Thyroid gland (tissue), 4 donors: ENCODE measurements around the gene BTBD8. TPM values are rescaled to one million over a fixed set of nuclear protein-coding genes. Genes with fewer than 3 reads are reported as not detected.

Experiments
- DNase-seq, 2 donors: peaks; one replicate each; pipeline ENCODE4 v3.0.0-alpha.2; 2019
- H3K27ac ChIP-seq, 3 donors: fragments of 200-600 bp; sonication (generic); 1 replicate in 2 of 3; 2 replicates in 1 of 3; pipeline ENCODE4 v1.5.1; 2016 to 2019; ENCODE audit warnings: mild to moderate bottlenecking in 1 of 3, moderate library complexity in 1 of 3
- H3K27me3 ChIP-seq: fragments of 200-600 bp; sonication (generic); one replicate; pipeline ENCODE4 v1.5.1; 2019
- H3K36me3 ChIP-seq, 2 donors: fragments of 200-600 bp; sonication (generic); one replicate each; pipeline ENCODE4 v1.5.1; 2016 to 2019
- H3K4me1 ChIP-seq, 2 donors: fragments of 200-600 bp; sonication (generic); one replicate each; pipeline ENCODE4 v1.5.1; 2017 to 2019
- H3K4me3 ChIP-seq, 3 donors: fragments of 200-600 bp; sonication (generic); replicated peaks in 1 of 3; 1 replicate in 2 of 3; 2 replicates in 1 of 3; pipeline ENCODE4 v1.5.1; 2016; ENCODE audit warnings: mild to moderate bottlenecking in 1 of 3
- H3K9me3 ChIP-seq: fragments of 200-600 bp; sonication (generic); one replicate; pipeline ENCODE4 v1.5.1; 2017
- CTCF ChIP-seq, 6 experiments: fragments of 200-600 bp in 3 of 6; fragments of 450-650 bp in 3 of 6; sonication (generic) in 3 of 6; IDR thresholded peaks; one replicate each; pipeline ENCODE4 v1.5.1; 2016 to 2019; ENCODE audit warnings: antibody characterized with exemption in 6 of 6, mild to moderate bottlenecking in 2 of 6, inconsistent platforms in 1 of 6, moderate library complexity in 1 of 6
- POLR2A ChIP-seq, 2 donors: fragments of 450-650 bp; IDR thresholded peaks; one replicate each; pipeline ENCODE4 v1.6.1; 2017; ENCODE audit warnings: antibody characterized with exemption in 2 of 2, mild to moderate bottlenecking in 2 of 2, moderate library complexity in 1 of 2
- WGBS, 2 donors: methylation state at CpG; one replicate each; pipeline ENCODE4 v1.1.5; 2017; 5-methylcytosine and 5-hydroxymethylcytosine counted together
- intact Hi-C: fragments of 100-400 bp; cut with DNase I; formaldehyde crosslinking; loops from one replicate; pipeline ENCODE4 v1.15.1; 2023
- total RNA-seq, 4 donors: library from RNA; depleted of rRNA; stranded (reverse); fragments of >200 nt; gene quantifications; one replicate each; pipeline ENCODE4 v1.2.3, GENCODE V29; 2016

Gene BTBD8
- total RNA-seq, 4 donors from 2014 or later: 11.0 to 18.3 (median 15.9) TPM

DNA sequence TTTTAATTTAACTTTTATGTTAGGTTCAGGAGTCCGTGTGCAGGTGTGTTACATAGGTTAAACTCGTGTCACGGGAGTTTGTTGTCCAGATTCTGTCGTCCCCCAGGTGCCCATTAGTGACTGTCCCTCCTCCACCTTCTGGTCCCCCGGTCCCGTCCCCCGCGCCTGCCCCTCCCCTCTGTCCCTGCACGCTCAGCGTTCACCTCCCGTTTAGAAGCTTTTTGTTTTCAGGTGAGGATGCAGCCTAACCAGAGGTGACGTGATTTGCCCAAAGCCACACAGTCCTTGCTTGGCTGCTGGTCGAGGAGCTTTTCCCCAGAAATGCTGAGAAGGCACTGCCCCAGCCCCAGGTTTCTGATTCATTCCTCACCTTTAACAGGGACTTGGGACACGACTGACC is 138.4 kb downstream of the BTBD8 start:
- no peaks in the 10 kb centered on the region for H3K9me3 ChIP-seq
- no peaks in the 10 kb centered on the region for H3K4me1 ChIP-seq
- H3K36me3 ChIP-seq: no peaks in the 10 kb centered on the region
- no peak for TF ChIP-seq CTCF (IDR thresholded peaks at IDR 0.05)
- no peak for TF ChIP-seq POLR2A (IDR thresholded peaks at IDR 0.05)
- intact Hi-C loops: no loop called here
- H3K27ac ChIP-seq: no peak overlapping the region
- H3K4me3 ChIP-seq: no peak overlapping the region
- DNase-seq: no peak
- no peaks in the 10 kb centered on the region for H3K27me3 ChIP-seq
- 81 to 85% methylated on average over 14 of the region's 14 CpGs for WGBS, 2 donors

DNA sequence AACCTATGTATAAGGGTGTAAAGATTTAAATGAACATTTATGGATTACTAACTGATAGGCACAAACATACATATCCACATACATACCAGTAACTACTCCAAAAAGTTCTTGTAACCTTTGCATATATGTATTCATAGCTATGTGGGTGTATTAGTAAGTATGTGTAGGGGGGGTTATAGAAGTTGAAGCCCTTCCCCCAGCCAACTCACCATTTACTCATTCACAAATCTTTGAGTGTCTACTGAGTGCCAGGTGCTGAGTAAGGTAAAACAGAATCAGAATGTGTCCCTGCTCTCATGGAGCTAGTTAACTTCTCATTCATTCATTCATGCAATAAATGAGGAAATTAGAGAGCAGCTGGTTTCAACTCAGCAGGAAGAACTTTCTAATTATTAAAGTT is 138.9 kb downstream of the BTBD8 start:
- no peak for DNase-seq
- Histone ChIP-seq H3K4me1 (no peaks in the 10 kb centered on the region), H3K36me3 (no peaks in the 10 kb centered on the region), H3K4me3 (no peak overlapping the region), H3K9me3 (no peaks in the 10 kb centered on the region), H3K27ac (no peak overlapping the region), H3K27me3 (no peaks in the 10 kb centered on the region)
- intact Hi-C loops: no loop called here
- TF ChIP-seq POLR2A (IDR thresholded peaks at IDR 0.05): no peak
- TF ChIP-seq CTCF (IDR thresholded peaks at IDR 0.05): no peak

DNA sequence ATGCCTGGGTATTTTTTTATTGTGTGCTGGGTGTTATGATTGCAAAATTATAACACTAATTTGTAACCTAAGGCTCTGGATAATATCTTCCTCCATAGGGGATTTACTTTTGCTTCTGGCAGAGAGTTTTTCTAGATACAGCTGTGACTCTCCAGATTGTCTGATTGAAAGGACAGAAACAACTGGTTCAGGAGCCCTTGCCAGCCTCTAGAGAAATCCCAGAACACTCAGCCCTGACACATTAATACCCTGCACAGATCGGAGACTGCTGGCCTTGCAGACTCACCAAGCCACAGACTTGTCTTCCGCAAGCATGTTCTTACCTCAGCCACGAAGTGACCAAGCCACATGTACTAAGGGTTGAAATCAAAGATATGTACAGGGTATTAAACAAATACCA is 148.3 kb downstream of the BTBD8 start:
- no peaks in the 10 kb centered on the region for H3K27me3 ChIP-seq
- intact Hi-C loops: no loop called here
- H3K27ac ChIP-seq: no peak overlapping the region
- no peak for TF ChIP-seq POLR2A (IDR thresholded peaks at IDR 0.05)
- no peak for TF ChIP-seq CTCF (IDR thresholded peaks at IDR 0.05)
- no peak overlapping the region for H3K4me3 ChIP-seq
- no peaks in the 10 kb centered on the region for H3K4me1 ChIP-seq
- no peaks in the 10 kb centered on the region for H3K9me3 ChIP-seq
- 85 to 86% methylated on average over 3 of the region's 3 CpGs for WGBS, 2 donors
- no peak for DNase-seq
- no peaks in the 10 kb centered on the region for H3K36me3 ChIP-seq

DNA sequence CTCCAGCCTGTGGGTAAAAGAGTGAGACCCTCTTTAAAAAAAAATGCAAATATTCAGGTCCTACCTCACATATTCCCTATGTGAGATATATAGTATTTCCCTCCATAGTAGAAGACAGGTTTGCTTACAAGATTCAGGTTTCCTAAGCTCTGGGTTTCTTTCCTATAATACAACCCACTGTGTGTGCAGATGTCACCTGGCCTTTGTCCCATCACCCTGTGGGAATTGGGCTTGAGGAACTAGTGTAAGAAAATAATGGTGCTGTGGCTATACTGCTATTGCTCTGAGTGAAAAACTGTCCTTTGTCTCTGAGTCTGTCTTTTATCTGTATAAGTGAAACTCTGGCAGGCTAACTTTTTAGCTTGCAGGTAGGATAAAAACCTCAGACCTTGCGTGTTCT is 150.6 kb downstream of the BTBD8 start:
- WGBS, 2 donors: 82 to 95% methylated on average over 1 of the region's 1 CpG
- H3K9me3 ChIP-seq: no peaks in the 10 kb centered on the region
- intact Hi-C loops: no loop called here
- DNase-seq: no peak
- no peaks in the 10 kb centered on the region for H3K36me3 ChIP-seq
- no peaks in the 10 kb centered on the region for H3K4me1 ChIP-seq
- H3K4me3 ChIP-seq: no peak overlapping the region
- H3K27me3 ChIP-seq: no peaks in the 10 kb centered on the region
- TF ChIP-seq POLR2A (IDR thresholded peaks at IDR 0.05): no peak
- TF ChIP-seq CTCF (IDR thresholded peaks at IDR 0.05): no peak
- no peak overlapping the region for H3K27ac ChIP-seq

Other genes starting within 250 kb of the BTBD8 start
- gene TGFBR3, start 194.2 kb upstream of the BTBD8 start, total RNA-seq: 100 to 1,000 TPM in 2 of 4 donors, 10 to 100 TPM in 2; 37.2 to 223 (median 106) TPM
- gene BRDT, start 130.9 kb upstream of the BTBD8 start, total RNA-seq: under 1 TPM in 1 of 4 donors, not detected in 3; 0.81 TPM
- gene EPHX4, start 50.4 kb upstream of the BTBD8 start, total RNA-seq: 1 to 10 TPM in 3 of 4 donors, under 1 TPM in 1; 0.54 to 9.3 (median 2.6) TPM
- under 1 TPM in 1 of 4 donors, not detected in 3; 0.67 TPM for gene SETSIP, start 4.9 kb upstream of the BTBD8 start, total RNA-seq
- not detected for gene C1orf146, start 137.6 kb downstream of the BTBD8 start, total RNA-seq
- gene GLMN, start 218.6 kb downstream of the BTBD8 start, total RNA-seq: 10 to 100 TPM; 15.2 to 18.8 (median 17.0) TPM
- gene RPAP2, start 218.7 kb downstream of the BTBD8 start, total RNA-seq: 10 to 100 TPM in 3 of 4 donors, 1 to 10 TPM in 1; 8.7 to 28.0 (median 17.6) TPM